ENCODE data around the gene TMEM186.

- TF ChIP-seq, protein P1, sequence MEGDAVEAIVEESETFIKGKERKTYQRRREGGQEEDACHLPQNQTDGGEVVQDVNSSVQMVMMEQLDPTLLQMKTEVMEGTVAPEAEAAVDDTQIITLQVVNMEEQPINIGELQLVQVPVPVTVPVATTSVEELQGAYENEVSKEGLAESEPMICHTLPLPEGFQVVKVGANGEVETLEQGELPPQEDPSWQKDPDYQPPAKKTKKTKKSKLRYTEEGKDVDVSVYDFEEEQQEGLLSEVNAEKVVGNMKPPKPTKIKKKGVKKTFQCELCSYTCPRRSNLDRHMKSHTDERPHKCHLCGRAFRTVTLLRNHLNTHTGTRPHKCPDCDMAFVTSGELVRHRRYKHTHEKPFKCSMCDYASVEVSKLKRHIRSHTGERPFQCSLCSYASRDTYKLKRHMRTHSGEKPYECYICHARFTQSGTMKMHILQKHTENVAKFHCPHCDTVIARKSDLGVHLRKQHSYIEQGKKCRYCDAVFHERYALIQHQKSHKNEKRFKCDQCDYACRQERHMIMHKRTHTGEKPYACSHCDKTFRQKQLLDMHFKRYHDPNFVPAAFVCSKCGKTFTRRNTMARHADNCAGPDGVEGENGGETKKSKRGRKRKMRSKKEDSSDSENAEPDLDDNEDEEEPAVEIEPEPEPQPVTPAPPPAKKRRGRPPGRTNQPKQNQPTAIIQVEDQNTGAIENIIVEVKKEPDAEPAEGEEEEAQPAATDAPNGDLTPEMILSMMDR (IDR thresholded peaks at IDR 0.05) = no peak
- TF ChIP-seq POLR2A (IDR thresholded peaks at IDR 0.05) = no peak
Measured at GRCh38 chr16:8776129-8776584, 21.3 kb downstream of the TMEM186 start.
